HepG2 (cell line): Measurements from ENCODE around the gene CDC40. TPM values are rescaled to one million over a fixed set of nuclear protein-coding genes. Genes with fewer than 3 reads are reported as not detected.

Experiments used
- ARID4A ChIP-seq: sonication (generic); formaldehyde crosslinking; IDR thresholded peaks from 2 replicates; pipeline ENCODE4 v1.5.0; 2020; ENCODE audit warnings: mild to moderate bottlenecking, missing genetic modification reagents, borderline replicate concordance
- ARNTL ChIP-seq: sonication (generic); formaldehyde crosslinking; IDR thresholded peaks from 2 replicates; pipeline ENCODE4 v1.4.0; 2020; ENCODE audit warnings: mild to moderate bottlenecking, missing genetic modification reagents
- HNF4A ChIP-seq: sonication (generic); formaldehyde crosslinking; IDR thresholded peaks from 2 replicates; pipeline ENCODE4 v1.4.0; 2020; ENCODE audit warnings: missing genetic modification reagents
- JUN ChIP-seq: sonication (generic); formaldehyde crosslinking; IDR thresholded peaks from 2 replicates; pipeline ENCODE4 v1.4.0; 2020; ENCODE audit warnings: mild to moderate bottlenecking, missing genetic modification reagents
- KLF13 ChIP-seq: sonication (generic); formaldehyde crosslinking; IDR thresholded peaks from 2 replicates; pipeline ENCODE4 v1.4.0; 2020; ENCODE audit warnings: mild to moderate bottlenecking, missing genetic modification reagents
- MAFK ChIP-seq, 2 experiments: IDR thresholded peaks in 1 of 2; conservative IDR thresholded peaks in 1 of 2; 2 replicates each; pipeline ENCODE4 v1.6.1; 2011; ENCODE audit warnings: improper control_type of control experiment in 2 of 2, low read length in 2 of 2
- NFKB2 ChIP-seq: sonication (generic); formaldehyde crosslinking; IDR thresholded peaks from 2 replicates; pipeline ENCODE4 v1.4.0; 2020; ENCODE audit warnings: missing genetic modification reagents, borderline replicate concordance
- NR3C1 ChIP-seq: sonication (generic); formaldehyde crosslinking; IDR thresholded peaks from 2 replicates; pipeline ENCODE4 v1.4.0; 2020; ENCODE audit warnings: missing genetic modification reagents
- PCBP2 ChIP-seq: fragments of 200-400 bp; formaldehyde crosslinking; optimal IDR thresholded peaks from 2 replicates; pipeline ENCODE3; 2018; ENCODE audit warnings: low read length, low read depth; ENCODE audit not compliant: poor library complexity, severe bottlenecking
- TBL1XR1 ChIP-seq: fragments of 150-350 bp; IDR thresholded peaks from 2 replicates; pipeline ENCODE4 v1.6.1; 2014; ENCODE audit warnings: borderline replicate concordance, low read length; ENCODE audit not compliant: partially characterized antibody
- ZBTB40 ChIP-seq, 2 experiments: fragments of 450-650 bp in 1 of 2; sonication (generic) in 1 of 2; formaldehyde crosslinking in 1 of 2; IDR thresholded peaks; 2 replicates each; pipeline versions ENCODE4 v1.6.1 to v1.8.0; 2016 to 2022; ENCODE audit warnings: antibody characterized with exemption in 1 of 2, mild to moderate bottlenecking in 1 of 2, missing genetic modification reagents in 1 of 2
- ZMYM3 ChIP-seq: sonication (generic); formaldehyde crosslinking; IDR thresholded peaks from 2 replicates; pipeline ENCODE4 v1.5.1; 2020; ENCODE audit warnings: mild to moderate bottlenecking, missing genetic modification reagents
- ZNF253 ChIP-seq: sonication (generic); formaldehyde crosslinking; IDR thresholded peaks from 2 replicates; pipeline ENCODE4 v1.8.0; 2022; ENCODE audit warnings: mild to moderate bottlenecking, missing genetic modification reagents, borderline replicate concordance
- ZNF569 ChIP-seq: sonication (generic); formaldehyde crosslinking; IDR thresholded peaks from 2 replicates; pipeline ENCODE4 v1.5.0; 2020; ENCODE audit warnings: mild to moderate bottlenecking, missing genetic modification reagents, moderate library complexity, borderline replicate concordance
- ZNF652 ChIP-seq: IDR thresholded peaks from 2 replicates; pipeline ENCODE4 v1.6.1; 2016; ENCODE audit warnings: low read depth, borderline replicate concordance
- ZSCAN31 ChIP-seq: sonication (generic); formaldehyde crosslinking; IDR thresholded peaks from 2 replicates; pipeline ENCODE4 v1.5.0; 2020; ENCODE audit warnings: low read depth, mild to moderate bottlenecking, missing genetic modification reagents
- ZSCAN9 ChIP-seq: IDR thresholded peaks from 2 replicates; pipeline ENCODE4 v1.6.1; 2016; ENCODE audit warnings: borderline replicate concordance
- polyA plus RNA-seq, 8 experiments: library from polyadenylated mRNA; depleted of rRNA in 3 of 8; stranded (reverse) in 7 of 8; unstranded in 1 of 8; fragments of >200 nt; fragmentation: Illumina TruSeq in 4 of 8; extraction: Trizol in 4 of 8; gene quantifications; 2 replicates each; pipeline versions ENCODE4 v1.2.1 to v1.2.3, GENCODE V29; 2011 to 2016; ENCODE audit warnings: low read depth in 4 of 8, missing spikeins in 1 of 8, mixed read lengths in 1 of 8; ENCODE audit not compliant: insufficient read depth in 1 of 8
- total RNA-seq, 5 experiments: library from RNA; depleted of rRNA; stranded (reverse); fragments of >200 nt; fragmentation: Illumina TruSeq; extraction: Trizol; gene quantifications; 2 replicates each; pipeline ENCODE4 v1.2.3, GENCODE V29; 2016; ENCODE audit warnings: low read depth in 1 of 5

CDC40 gene
- total and polyA plus RNA-seq, 2 of the 13 experiments (the other 11 are each of a cell fraction or from before 2014, with no cell fraction given): 11.4 to 21.5 TPM

GRCh38 chr6:110246900-110247546 lies 66.8 kb downstream of the CDC40 start (continued):
- TF ChIP-seq ZBTB40 (IDR thresholded peaks at IDR 0.05) (no peak), ZBTB40 (CRISPR knock-in tag; IDR thresholded peaks at IDR 0.05) (no peak), KLF13 (no peak), MAFK (conservative IDR thresholded peaks at IDR 0.05 in 1 of 2, IDR thresholded peaks at IDR 0.05 in 1 of 2; ENCODE audit: low read length in 2 of 2) (peak; percentile 31 to 67; a peak in 3 of 4 replicates), ARNTL (CRISPR knock-in tag) (no peak), JUN (CRISPR knock-in tag) (no peak), NFKB2 (CRISPR knock-in tag) (no peak), ZMYM3 (no peak), NR3C1 (CRISPR knock-in tag) (no peak), ZSCAN31 (CRISPR knock-in tag) (no peak), ARID4A (no peak), ZNF253 (CRISPR knock-in tag) (no peak), ZNF652 (CRISPR knock-in tag) (peak; percentile 92), PCBP2 (no peak), TBL1XR1 (no peak), ZNF569 (CRISPR knock-in tag) (no peak), ZSCAN9 (CRISPR knock-in tag) (no peak), HNF4A (CRISPR knock-in tag) (peak; percentile 52)
